Ramos (cell line): ENCODE measurements around the gene ME3.
"Not testable (repeated sequence)": the region's sequence is repeated elsewhere in the genome, so short reads cannot be mapped to it uniquely, and the experiment has no call there.

Source experiments
- in situ Hi-C: fragments of 300-500 bp; cut with MboI; formaldehyde crosslinking; loops from one replicate; pipeline ENCODE4 v1.14.3; 2022; ENCODE audit warnings: low sequenced_read_pairs; ENCODE audit not compliant: unreplicated experiment

The ME3 gene

DNA sequence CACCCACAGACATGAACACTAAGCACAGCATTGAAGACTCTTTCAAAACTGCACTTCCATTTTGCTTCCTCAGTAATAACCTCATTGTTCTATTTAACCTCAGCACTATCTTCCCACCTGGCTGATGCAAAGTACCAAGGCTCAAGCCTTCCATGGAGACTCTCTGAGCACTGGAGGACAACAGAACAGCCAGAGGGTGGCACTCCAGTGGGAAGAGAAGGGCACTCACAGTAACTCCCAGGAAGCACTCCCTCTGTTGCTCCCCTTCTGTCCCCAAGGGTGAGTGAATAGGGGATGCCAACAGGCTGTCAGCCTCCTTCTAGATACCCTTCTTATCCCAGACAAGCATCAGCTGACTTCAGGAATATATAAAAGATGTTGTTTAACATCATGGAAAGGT, 3.5 kb downstream of the ME3 start:
- in situ Hi-C loops = no loop called here

DNA sequence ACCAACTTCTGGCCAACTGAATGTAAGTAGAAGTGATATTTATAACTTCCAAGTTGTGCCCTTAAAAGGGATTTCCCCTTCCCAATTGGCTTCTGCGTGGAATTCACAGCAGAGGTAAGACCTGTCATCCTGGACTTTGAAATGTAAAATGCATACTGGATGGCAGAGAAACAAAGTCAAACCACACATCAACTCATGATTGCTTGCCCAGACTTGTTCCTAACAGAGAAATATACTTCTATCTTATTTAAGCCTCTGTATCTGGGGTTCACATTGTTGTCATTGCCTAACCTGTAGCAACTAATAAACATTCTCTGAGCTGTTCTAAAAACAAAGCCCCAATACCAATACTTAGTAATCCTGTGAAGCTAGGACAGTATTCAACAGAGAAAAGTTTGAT, 6.2 kb downstream of the ME3 start:
- in situ Hi-C loops = no loop called here

DNA sequence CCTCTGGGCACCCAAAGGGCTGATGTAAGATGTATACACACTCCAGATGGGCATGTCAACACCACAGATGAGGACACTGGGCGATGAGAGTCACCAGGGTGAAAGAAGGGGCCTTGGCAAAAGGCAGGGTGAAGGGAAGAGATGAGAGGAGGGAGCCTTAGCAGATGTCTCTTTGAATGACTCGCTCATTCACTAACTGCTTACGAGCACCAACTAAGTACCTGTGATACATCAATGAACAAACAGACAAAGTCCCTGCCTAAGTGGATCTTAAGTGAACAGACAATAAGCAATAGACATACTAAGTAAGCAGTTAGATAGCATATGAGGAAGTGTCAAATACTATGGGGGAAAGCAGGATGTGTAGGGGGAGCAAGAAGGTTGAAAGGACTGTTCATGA, 7.5 kb downstream of the ME3 start:
- in situ Hi-C loops = no loop called here

DNA sequence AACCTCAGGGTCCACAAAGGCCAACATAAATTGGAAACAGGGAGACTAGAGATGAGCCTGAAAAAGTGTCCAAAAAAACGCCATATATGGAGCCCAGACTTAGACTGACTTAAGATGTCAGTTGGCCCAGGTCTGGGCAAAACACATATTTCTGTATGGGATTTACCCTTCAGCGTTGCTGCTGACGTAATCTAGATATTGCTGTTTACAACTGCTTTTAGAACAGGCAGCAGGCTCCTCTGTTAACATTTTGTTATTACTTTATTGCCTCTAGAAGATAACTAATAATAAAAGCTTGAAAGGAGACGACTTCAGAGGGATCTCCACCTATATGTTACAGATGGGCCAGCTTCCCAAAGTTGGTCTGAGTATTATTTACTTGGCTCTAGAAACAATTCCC, 8.7 kb downstream of the ME3 start:
- in situ Hi-C loops = no loop called here

DNA sequence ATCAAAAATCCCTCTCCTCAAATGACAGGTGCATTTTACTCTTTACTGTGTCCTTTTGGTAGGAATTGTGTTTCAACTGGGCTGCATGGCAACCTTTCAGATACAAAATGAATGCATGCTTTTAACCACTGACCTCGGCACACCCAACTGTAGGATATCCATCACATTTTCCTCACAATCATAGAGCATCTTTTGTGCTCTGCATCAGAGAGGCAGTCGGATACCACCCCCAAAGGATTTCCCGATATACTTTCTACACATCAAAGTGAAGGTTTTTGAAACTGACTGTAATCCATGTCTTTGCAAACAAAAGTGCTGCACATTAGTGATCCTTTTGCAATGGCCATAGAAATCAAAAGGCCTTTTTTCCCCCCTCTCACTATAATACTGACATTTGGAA, 9.1 kb downstream of the ME3 start:
- in situ Hi-C loops = no loop called here

DNA sequence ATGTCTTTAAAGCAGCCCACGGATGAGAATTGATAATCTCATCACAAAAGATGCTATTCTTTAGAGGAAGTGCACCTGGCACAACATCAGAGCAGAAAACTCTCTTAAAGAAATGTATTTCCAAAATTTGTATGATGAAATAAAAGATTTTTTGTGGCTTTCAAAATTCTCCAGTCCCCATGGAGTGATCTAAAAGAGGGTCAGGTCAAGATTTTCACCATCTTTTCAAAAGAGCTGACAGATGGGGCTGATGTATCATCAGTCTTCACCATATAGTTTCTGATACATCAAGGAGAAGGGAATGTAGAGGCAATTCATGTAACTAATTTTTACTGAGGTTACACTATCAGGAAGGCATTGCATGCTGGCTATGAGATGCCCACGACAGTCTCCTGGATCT, 11.7 kb downstream of the ME3 start:
- in situ Hi-C loops = no loop called here

DNA sequence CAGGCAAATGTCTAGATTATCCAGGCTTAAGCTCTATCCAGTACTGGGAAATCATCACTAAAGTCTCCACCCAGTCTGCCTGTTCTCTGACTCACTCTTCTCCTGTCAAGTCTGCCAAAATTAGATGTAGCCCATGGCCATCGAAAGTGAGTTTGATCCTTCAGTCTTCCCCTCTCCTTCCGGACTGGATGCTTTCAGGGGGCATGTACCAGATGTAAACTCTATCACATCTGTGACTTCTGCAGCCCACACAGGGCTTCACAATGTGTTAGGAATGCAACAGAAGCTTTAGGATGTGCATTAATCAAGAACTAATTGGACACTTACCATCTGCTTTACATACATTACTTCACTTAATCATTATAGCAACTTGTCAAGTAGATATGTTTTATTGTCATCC, 12.3 kb downstream of the ME3 start:
- in situ Hi-C loops = no loop called here

DNA sequence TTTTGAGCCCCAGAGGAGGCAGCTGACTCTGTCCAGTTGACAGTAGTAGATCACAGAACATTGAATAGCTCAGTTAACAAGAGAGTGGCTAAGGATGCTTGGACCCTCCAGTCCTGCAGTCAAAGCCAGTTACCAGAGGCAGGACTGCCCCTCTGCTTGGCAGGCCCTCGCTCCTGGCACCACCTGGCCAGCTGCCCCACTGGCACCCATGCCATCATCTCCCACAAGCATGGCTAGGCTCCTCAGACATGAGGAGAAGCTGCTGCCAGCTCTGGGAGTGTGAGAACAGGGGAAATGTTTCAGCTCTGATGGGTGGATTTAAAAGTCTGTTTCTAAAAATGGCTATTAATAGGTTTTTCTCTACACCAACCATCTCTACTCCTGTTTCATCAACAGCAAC, 13.9 kb downstream of the ME3 start:
- in situ Hi-C loops = no loop called here

DNA sequence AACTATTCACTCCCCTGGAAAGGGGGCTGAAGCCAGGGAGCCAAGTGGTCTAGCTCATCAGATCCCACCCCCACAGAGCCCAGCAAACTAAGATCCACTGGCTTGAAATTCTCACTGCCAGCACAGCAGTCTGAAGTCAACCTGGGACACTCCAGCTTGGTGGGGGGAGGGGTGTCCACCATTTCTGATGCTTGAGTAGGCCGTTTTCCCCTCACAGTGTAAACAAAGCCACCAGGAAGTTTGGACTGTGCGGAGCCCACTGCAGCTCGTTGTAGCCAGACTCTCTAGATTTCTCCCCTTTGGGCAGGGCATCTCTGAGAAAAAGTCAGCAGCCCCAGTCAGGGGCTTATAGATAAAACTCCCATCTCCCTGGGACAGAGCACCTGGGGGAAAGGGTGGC, 27.2 kb downstream of the ME3 start:
- in situ Hi-C loops = not testable (repeated sequence)

DNA sequence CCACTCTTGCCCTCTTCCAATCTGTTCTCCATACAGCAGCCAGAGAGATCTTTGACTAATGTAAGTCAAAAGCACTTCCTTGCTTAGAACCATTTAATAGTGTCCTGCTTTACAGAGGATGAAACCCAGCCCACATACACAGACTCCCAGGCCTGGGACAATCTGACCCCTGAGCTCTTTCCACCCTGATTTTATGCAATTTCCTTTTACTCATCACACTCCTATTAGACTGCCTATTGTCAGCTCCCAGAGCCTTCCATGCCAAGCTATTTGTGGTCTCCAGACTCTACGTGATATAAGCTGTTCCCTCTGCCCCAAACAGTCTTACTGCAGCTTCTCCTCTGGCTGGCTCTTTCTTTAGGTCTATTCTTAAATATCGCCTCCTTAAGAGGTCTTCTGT, 28.1 kb downstream of the ME3 start:
- in situ Hi-C loops = no loop called here

DNA sequence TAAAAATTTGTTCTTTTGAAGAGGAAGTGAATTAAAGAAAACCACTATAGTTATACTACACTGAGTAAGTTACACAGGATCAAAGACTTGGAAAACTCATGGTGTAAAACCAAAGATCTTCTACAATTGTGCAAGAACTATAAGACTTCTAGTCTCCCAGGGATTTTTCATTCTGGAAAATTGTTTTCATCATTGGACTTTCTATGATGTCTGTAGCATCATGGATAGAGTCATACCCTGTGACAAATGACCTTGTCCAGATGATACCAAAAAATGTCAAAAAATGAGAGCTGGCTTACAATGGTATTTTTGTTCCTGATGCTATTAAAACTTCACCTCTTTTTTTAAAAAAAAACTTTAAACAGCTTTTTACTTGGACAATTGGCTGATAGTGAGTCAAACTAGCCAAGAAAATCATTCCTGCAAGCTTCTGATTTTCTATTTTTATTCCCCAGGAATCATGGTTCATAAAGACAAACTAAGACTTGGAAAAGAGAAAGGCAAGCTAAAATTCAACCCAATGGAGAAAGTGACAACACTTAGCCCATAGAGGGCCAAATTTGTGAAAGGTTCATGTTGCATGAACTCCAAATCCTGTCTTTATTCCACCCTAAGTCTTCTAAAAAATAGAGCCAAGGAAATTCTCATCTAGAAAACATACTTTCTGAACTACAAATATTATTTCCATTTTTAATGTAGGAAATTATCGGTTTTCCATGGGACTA, 30.7 kb downstream of the ME3 start:
- in situ Hi-C loops = no loop called here

DNA sequence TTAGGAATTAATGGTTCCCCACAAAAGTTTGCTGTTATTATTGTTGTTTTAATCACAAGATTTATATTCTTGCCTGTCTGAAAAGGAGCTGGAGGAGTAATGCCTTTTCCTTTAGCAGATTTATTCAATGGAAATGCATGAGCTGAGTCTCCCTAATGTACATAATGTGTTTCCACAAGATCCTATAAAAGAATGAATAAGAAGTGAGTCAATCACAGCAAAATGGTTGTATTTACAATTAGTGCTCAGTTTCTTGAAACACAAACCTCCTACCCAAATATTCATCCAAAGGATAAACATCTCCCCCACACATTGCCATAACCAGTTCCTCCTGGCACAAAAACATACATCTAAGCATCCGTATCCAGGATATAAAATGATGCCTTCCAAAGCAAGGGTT, 33.3 kb downstream of the ME3 start:
- in situ Hi-C loops = no loop called here

DNA sequence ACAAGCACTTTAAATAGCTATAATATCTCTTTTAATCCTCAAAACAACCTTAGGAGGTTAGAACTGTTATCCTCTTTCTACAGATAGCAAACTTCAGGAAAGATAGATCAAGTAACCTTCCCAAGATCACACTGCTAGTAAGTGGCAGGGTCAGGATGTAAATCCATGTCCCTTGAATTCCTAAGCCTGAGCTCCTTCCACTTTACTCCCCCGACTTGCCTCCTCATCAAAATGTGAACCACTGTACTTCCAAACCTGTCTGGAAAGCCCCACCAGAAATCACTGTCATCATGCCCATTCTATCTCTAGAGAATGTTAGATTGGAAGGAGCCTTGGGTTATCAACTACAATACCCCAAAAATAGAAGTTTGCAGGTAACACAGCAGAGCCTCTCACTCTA, 33.7 kb downstream of the ME3 start:
- in situ Hi-C loops = no loop called here

DNA sequence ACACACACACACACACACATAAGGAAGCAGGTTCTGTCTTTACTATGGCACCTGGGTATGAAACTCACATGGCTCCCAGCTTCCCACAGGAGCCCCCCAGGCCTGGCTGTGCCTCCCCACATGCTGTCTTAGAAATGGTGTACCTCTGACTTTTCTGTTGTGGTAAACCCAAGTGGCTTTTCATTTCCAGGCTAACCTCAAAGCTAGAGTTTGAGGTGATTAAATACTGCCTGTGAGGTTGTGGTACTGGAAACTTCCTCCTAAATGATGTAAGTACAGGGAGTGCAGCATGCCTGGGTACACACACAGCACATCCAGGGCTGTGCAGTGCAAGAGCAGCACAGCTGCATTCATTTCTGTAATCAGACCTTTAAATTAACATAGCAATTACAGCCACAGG, 34.4 kb downstream of the ME3 start:
- in situ Hi-C loops = no loop called here

DNA sequence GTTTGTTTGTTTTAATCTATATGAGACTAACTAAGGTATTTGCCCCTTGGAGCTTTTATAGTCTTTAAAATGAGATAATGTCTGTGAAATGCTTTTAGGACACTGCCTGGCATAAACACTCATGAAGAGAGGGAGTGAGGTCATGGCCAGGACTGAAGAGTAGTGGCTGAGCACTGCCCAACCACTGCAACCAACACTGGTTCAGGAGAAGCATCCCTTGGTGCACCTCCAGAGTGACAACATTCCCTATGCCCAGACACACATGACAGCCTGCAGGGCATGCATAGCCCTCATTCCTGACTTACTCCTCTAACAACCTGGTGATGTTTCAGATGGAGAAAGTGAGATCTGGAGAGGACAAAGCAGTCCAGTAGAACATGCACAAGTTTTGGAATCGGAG, 36.1 kb downstream of the ME3 start:
- in situ Hi-C loops = no loop called here

DNA sequence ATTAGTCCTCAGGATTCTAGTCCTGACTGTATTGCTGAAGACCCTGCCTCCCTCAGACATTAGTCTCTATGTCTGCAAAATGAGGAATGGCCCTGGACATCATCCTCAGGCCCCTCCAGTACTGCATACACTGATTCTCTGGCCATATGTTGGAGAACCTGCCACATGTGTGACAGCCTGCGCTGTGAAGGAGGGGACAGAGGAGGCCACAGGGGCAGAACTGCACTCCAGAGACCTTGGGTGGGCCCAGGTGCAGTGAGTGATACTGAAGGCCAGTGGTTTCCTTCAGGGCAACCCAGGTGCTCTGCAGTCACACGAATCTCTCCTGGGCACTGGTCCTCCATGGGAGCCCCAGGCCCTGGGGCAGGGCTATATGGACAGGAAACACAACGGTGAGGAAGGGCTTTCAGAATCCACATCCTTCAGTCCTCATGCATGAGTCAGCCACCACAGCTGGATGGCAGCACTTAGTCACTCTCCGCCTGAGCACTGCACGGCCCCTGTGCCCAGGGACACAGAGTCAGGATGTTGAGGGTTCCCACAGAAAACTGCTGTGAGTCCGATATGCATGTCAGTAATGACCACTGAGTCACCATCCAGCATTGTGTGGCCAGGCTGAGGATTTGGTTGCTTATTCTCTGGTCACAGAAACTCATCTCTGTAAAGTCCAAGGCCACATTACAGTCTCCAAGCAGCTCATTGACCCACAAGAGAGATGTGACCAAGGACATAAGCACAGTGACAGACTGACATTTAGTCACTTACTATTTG, 39.7 kb downstream of the ME3 start:
- in situ Hi-C loops = no loop called here

DNA sequence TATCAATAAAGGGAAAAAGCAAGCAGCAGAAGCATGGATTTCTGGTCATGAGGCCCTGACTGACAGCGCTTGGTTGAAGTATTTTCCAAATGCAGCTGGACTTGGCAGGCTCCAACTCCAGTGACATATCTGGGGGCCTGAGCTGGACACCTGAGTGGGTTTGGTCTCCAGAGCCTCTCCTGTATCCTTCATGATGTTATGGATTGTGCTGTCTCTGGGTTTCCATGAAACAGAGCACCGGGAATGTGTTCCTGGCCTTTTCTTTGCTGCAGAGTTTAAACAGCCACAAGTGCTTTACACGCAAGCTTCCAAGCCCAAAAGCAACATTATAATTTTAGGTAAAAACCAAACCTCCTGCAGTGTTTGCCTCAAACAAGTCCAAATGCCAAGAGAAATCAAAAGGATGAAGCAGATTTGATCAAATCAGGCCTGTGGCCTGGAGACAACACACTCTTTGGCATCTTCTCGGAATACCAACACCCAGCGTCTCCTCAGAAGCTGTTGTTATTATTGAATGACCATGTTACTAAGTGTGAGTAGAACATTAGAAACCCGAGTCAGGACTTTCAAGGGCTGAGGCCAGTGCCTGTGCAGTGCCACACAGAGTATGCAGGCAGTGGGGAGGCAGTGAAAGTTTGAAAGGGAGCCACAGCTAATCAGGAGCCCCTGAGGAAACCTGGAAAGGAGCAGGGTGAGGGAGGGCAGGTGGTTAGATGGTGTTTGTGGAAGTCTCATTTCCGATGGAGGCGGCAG, 42.0 kb downstream of the ME3 start:
- in situ Hi-C loops = no loop called here

DNA sequence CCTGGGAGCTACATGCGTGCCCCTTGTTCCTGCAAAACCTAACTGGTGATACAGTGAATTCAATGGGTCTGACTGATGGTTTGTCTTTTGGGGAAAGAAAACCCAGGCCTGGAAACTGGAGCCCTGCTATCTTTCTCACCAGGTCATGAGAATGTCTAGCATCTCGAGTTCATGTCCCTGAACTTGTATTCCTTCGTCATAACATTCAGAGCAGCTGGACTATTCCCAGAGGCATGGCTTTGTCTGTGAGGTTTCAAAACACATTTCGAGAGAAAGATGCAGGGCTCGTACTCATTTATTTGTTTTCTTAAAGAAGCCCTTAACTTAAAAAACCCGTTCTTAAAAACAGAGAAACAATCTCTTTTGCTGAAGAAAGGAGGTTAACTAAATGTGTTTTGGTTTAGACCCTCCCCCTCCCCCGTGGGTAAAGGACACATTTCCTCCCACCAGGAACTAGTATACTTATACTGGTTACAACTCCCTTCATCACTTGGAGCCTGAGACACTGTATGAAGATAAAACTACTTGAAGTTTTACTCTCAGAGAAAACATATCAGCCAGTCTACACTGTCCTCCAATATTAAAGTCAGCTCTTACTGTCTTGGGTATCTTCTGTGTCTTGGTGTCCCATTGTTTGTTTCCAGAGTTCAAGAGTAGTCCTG, 43.2 kb downstream of the ME3 start:
- in situ Hi-C loops = no loop called here

DNA sequence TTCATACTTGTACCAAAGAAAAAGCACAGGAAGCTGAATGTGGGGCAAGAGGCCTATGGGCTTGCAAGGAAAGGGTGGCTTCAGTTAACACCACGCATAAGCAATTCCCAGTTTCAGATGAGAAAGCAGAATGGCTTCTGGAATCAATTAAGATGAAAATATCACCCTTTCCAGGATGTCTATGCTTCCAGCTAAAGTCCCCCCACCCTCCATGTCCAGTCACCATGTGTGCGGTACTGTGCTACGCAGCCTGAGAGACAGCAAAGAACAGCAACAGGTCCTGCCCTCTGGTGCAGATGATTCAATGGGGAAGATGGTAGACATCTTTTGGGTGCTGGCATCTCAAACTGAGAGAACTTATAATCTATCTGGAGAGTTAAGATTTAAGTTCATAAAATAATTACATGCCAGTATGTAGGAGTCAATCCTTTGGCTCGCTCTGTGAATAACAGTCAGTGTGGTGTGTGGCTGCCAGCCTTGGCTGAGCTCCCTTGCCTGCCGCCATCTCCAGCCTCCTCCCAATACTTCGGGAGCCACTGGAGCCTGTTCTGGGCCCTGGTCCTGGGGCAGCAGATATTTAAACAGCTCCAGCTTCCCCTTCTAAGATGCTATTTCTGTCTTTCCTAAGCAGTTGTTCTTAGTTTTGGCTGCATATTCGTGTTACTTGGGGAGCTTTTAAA, 44.5 kb downstream of the ME3 start:
- in situ Hi-C loops = no loop called here

DNA sequence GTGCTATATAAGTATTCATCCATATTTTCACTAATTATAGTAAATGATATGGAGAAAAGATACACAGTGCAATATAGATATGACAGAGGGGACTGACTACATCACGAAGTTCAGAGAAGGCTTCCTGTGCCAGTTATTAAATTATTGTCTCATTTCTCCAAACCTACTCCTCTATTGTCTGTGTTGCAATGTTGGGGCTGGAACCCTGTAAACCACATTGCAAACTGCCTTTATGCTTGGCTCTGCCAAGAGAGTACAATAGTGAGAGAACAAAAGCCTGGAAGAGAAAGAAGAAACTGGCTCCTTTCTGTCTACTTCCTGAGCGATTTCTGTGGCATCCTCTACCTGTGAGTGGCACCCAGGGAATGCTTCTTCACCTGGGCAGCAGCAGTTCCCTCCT, 46.4 kb downstream of the ME3 start:
- in situ Hi-C loops = no loop called here
